Progenitor cell of endocrine pancreas (in vitro differentiated cells): ENCODE data around the gene COL2A1. TPM values are rescaled to one million over a fixed set of nuclear protein-coding genes. Genes with fewer than 3 reads are reported as not detected.

Source experiments
- DNase-seq: peaks from one replicate; pipeline ENCODE4 v3.0.0; 2021; ENCODE audit warnings: low spot score; ENCODE audit not compliant: unreplicated experiment
- H3K27ac Mint-ChIP-seq: 2 replicates; pipeline ENCODE4 v1.8.0; 2021; ENCODE audit warnings: mild to moderate bottlenecking, moderate library complexity, mixed read lengths
- H3K27me3 Mint-ChIP-seq: 2 replicates; pipeline ENCODE4 v1.8.0; 2021; ENCODE audit warnings: mixed read lengths
- H3K36me3 Mint-ChIP-seq: 2 replicates; pipeline ENCODE4 v1.8.0; 2022; ENCODE audit warnings: mixed read lengths; ENCODE audit not compliant: insufficient read depth
- H3K4me1 Mint-ChIP-seq: 2 replicates; pipeline ENCODE4 v1.8.0; 2021; ENCODE audit warnings: low read depth, mixed read lengths
- H3K4me3 Mint-ChIP-seq: 2 replicates; pipeline ENCODE4 v1.8.0; 2021; ENCODE audit warnings: low read depth, mild to moderate bottlenecking, moderate library complexity, mixed read lengths
- H3K9me3 Mint-ChIP-seq: 2 replicates; pipeline ENCODE4 v1.8.0; 2021; ENCODE audit warnings: low read depth, mixed read lengths
- CTCF ChIP-seq: fragments of 200-600 bp; sonication (generic); IDR thresholded peaks from one replicate; pipeline ENCODE4 v1.5.0; 2021; ENCODE audit warnings: antibody characterized with exemption, mild to moderate bottlenecking; ENCODE audit not compliant: unreplicated experiment
- total RNA-seq: library from RNA; stranded (reverse); gene quantifications from 2 replicates; pipeline ENCODE4 v1.2.1, GENCODE V29; 2021

The COL2A1 gene
- total RNA-seq, 1 donor from 2014 or later, result 424 TPM

DNA sequence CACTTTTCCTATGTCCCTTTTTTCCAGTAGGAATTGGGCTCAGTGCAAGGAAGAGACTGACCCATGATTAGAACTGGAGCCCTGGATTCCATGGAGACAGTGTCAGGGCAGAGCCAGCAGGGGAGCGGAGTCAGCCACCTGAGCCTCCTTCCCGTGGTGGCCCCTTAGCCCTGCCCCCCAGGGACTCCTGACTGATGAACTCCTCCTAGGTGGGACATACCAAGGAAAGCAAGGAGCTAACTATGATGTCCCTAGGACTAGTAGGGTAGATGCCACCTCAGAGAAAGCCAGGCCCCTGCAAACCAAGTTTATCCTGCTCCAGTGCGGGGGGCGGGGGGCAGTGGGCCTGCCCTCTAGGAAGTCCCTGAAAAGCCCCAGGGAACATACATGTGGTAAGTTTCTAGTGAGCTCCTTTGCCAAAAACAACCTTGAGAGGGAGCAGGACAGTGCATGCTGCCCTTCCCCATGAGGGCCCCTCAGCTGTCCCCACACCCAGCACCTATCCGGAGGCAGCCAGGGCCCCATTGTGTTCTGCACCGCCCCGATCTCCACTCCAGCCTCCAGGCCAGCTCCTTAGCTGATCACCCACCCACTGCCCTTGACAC, 6.2 kb upstream of the COL2A1 start:
- Mint-ChIP-seq H3K4me1 (peaks cover 9% of the 10 kb centered on the region), H3K27ac (no peak overlapping the region), H3K4me3 (no peak overlapping the region), H3K9me3 (no peaks in the 10 kb centered on the region), H3K36me3 (no peaks in the 10 kb centered on the region), H3K27me3 (peaks cover 60% of the 10 kb centered on the region)
- TF ChIP-seq CTCF, result no peak
- no peak for DNase-seq

DNA sequence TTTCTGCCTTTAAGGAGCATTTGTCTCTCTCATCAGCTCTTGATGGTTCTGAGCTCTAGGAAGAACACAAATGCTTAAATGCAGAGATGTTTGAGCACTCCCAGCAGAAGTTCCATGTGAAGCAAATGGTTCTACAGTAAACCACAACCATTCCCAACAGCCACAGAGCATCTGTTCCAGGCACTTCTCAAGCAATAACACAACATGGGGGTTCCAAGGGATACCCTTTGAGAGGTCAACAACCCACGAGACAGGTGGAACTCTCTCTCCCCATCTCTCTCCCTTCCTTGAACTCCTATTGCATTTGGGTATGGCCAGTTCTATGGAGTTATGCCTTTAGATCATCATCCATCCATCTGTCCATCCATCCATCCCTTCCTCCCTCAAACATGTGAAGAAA, 5.2 kb upstream of the COL2A1 start:
- H3K27ac Mint-ChIP-seq, result no peak overlapping the region
- peaks cover 55% of the 10 kb centered on the region for H3K27me3 Mint-ChIP-seq
- no peak overlapping the region for H3K4me3 Mint-ChIP-seq
- H3K4me1 Mint-ChIP-seq, result peaks cover 14% of the 10 kb centered on the region
- H3K36me3 Mint-ChIP-seq, result no peaks in the 10 kb centered on the region
- H3K9me3 Mint-ChIP-seq, result no peaks in the 10 kb centered on the region
- no peak for DNase-seq
- no peak for TF ChIP-seq CTCF

GRCh38 chr12:48008950-48009349, 4.7 kb upstream of the COL2A1 start:
- Mint-ChIP-seq H3K27me3 (peaks cover 50% of the 10 kb centered on the region), H3K9me3 (no peaks in the 10 kb centered on the region), H3K4me3 (no peak overlapping the region), H3K36me3 (no peaks in the 10 kb centered on the region), H3K27ac (no peak overlapping the region), H3K4me1 (peaks cover 14% of the 10 kb centered on the region)
- no peak for TF ChIP-seq CTCF
- DNase-seq, result no peak

- peaks cover 14% of the 10 kb centered on the region for H3K4me1 Mint-ChIP-seq
- H3K27ac Mint-ChIP-seq, result no peak overlapping the region
- H3K36me3 Mint-ChIP-seq, result no peaks in the 10 kb centered on the region
- no peaks in the 10 kb centered on the region for H3K9me3 Mint-ChIP-seq
- no peak for DNase-seq
- no peak overlapping the region for H3K4me3 Mint-ChIP-seq
- peaks cover 46% of the 10 kb centered on the region for H3K27me3 Mint-ChIP-seq
- no peak for TF ChIP-seq CTCF
These were observed 4.1 kb upstream of the COL2A1 start for GRCh38 chr12:48008349-48008748.

DNA sequence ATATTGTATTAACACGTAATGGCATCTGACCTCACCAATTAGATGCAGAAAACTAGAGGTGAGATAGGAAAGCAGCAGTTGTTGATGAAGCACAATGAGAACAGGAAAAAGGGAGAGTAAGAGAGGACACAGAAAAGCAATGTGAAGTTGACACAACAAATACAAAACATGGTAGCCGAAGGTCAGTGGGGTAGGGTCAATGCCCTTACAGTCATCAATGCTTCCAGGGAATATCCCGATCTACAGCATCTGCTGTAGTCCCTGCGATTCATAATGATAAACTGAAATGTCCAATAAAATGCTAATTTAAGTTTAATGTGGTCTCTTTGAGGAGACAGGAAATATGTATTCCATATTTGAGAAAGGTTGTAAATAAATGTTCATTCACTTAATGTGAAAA, 2.9 kb upstream of the COL2A1 start:
- Mint-ChIP-seq H3K4me3 (no peak overlapping the region), H3K36me3 (no peaks in the 10 kb centered on the region), H3K9me3 (no peaks in the 10 kb centered on the region), H3K27ac (no peak overlapping the region), H3K27me3 (peaks cover 42% of the 10 kb centered on the region), H3K4me1 (peaks cover 22% of the 10 kb centered on the region)
- no peak for TF ChIP-seq CTCF
- no peak for DNase-seq
